CD4-positive, alpha-beta T cell treated with Interleukin-4 for 4 hours (primary cell): Measurements from ENCODE around the gene VMA21.

ENCODE experiments used
- DNase-seq: peaks from one replicate; pipeline ENCODE4 v3.0.0-alpha.2; 2020

VMA21 gene, protein sequence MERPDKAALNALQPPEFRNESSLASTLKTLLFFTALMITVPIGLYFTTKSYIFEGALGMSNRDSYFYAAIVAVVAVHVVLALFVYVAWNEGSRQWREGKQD

DNA sequence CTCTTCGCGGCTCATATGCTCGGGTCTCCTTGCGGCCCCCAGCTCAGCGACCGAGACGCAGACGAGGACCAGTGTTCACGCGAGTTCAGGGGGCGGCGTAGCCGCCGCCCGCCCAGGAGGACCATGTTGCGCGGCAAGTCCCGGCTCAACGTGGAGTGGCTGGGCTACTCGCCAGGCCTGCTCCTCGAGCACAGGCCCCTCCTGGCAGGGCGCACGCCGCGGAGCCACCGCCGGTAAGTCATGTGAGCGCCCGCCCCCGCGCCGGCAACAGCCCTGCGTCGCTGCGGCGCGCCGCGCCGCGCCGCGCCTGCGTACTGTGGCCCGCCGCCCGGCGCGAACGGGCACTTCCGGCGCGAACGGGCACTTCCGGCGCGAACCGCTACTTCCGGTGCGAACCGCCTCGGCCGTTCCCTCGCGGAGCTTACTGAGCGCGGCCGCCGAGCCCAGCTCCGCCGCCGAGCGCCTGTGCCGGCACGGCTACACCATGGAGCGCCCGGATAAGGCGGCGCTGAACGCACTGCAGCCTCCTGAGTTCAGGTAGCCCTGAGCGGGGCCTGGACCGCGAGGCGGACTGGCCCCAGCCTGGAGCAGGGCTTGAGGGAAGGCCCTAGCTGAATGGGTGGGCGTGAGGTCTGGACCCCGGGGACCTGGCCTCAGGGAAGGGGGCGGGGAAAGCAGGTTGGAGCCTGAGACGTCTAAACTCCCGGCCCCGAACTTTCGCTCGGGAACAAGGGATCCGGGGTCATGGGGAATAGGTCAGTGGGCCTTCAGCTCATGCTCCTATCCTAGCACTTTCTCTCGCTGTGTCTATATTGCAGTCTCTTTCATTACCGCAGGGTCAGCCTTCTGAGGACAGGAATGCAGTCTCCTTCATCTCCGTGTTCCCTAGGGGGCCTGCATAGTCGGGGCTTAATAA lies at the start of gene VMA21:
VMA21 (plus strand) TSS at position 382 of the 916 bp plus-strand sequence; CDS start at position 485, 103 bp downstream.
- DNase-seq: peak; percentile 79

DNA sequence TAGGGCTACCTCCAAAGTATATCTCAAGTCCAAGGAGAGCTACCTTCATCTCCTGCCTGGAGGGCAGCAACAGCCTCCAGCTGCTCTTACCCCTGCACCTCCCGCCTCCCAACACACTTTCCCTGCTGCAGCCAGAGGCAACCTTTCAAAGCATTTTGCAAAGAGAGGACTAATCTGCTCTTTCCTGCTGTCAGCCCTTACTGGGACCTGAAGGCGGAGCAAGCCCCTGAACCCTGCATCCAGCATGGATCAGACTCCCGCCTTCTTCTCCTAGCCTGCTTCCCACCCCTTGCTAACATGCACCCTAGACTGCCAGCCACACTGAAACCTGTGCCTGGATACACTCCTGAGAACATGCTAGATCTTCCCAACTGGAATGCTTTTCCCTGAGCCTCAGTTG lies 37.7 kb upstream of the VMA21 start:
- no peak for DNase-seq

DNA sequence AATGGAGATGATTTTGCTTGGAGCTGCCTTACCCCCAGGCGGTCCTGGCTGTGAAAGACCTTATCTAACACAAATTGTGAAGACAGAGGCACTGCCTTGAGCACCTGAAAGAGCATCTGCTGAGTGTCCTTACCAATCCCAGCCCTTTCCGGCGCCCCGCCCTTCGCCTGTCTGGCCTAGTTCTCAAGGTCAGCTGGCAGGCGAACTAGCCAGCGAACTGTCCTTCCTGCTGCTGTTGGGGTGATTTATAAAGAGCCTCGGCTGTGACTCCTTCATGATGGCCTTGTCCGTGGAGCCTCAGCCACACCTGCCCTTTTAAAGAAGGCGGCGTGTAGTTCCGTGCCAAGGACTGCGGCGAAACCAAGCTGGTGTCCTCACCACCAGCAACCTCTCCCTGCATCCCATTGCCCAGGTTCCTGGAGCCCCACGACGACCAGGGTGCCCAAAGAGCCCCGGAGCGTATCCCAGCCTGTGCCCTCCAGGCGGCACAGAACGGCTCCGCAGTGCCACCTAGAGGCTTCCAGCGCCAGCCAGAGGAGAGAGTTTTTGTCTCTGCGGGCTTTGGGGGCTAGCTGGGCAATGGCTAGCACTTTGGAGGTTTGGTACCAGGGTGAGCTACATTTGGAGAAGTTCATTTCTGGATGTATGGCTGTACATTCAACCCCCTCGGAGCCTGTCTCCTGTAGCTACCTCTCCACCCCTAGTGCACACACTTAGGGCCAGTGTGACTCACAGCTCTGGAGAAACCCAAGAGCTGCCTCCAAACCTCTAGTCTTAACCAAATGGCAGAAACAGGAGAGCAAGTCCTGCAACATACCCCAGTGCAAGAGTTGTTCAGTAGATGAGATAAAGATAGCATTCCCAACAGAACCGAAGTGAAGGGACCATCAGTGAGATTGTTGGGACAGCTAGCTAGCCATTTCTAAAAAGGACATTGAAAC lies 36.8 kb upstream of the VMA21 start:
- peak; percentile 27 for DNase-seq

DNA sequence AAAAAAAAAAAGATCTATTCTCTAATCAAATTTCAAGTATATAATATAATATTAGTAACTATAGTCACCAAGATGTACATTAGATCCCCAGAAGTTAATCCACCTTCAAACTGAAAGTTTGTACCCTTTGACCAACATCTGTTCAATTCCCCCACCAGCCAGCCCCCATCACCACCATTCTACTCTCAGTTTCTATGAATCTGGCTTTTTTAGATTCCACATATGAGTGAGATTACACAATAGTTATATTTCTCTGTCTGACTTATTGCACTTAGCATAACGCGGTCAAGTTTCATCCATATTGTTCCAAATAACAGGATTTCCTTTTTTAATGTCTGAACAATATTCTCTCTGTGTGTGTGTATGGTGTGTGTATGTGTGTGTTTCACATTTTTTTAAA lies 33.7 kb upstream of the VMA21 start:
- DNase-seq: no peak

DNA sequence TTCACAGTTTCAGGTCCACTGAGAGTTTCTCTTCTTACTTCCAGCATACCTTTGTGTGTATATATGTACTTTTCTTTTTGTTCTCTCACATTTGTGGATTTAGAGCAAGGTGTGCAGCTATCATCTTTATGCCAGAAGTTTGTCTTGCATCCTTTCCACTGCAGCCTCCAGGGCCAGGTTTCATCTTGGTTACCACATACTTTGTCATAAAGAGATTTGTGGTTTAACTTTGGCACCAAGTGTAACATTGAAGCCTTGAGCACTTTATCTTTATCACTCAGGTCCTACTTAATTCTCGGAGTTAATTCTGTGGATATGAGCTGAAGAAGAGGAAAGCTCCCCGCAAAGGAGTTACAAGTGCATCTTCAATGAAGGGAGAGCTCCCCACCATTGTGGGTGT lies 31.4 kb upstream of the VMA21 start:
- DNase-seq: no peak

DNA sequence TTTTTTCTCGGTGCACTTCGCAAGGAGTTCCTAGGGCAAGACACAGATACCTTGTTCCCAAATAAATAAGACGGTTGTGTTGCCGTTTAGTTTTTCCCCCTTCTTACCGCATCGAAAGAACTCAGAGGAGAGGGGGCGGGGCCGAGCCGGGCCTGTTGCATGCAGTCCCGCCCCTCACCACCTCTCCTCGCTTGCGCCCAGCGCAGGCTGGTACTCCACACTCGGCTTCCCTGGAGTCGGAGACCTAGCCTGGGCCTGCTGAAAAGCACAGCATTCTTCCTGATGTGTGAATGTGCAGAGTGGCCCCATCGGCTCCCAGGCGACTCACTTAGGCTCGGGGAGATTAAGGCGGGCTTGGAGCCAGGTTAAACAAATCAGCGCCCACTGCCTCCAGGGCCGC lies 26.1 kb upstream of the VMA21 start:
- no peak for DNase-seq

DNA sequence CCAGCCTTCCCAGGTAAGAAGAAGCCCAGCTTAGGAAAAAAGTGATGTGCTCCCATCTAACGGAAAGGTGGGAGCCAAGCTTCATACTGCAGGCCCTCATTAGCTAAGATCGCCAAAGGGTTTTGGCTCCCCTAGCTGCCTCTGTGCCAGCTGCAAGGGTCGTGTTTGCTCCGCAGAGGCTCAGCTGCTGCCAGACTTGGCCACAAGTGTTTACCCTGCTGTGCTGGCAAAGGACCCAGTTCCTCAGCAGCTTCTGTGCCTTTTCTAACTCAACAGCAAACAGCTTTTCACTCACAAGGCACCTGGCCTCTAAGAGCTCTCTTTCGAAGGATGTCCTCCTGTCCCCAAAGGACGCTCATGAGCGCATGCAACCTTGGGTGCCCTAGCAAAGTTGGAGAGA lies 12.2 kb upstream of the VMA21 start:
- no peak for DNase-seq

DNA sequence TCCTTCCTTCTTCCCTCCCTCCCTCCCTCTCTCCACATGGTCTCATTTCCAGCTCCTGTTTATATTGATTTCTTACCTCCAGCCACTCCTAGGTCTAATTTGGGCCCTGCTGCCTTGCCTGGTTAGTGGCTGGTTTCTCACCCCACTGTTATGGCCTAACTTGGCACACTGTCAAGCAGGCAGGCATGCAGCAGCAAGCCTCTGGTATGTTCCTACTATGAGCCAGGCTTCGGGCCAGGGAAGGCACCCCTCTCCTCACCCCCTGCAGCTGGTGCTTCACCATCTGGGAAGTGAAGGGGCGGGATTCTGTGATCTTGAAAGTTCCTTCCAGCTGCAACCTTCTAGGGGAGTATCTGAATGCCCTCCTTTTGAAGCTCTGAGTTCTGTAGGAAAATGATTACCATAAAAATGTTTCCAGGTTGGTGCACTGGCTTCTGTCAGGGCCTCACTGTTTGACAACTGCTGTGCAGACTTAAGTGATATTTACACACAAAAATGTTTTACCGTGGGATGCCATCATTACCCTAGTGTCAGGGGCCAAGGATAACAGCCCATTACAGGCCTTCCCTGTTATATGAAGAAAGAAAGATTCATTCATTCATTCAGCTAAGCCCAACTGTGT lies 10.1 kb upstream of the VMA21 start:
- DNase-seq: no peak

DNA sequence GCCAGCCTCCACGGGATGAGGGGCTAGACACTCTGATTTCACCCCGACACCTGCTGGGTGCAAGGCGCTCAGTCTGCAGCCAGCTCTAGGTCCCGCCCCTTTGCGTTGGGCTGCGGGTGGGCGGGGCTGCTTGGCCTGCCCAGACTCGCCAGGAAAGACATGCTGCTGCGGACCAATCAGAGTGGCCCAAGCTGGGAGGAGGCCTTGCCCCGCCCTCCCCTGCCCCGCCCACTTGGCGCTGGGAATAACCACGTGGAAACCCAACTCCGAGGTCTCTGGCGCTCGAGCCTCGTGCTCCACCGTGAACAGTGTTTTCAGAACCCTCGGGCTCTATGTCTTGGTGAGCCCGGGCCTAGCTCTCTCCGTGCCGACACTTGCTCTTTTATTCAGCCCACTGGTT lies 5.3 kb upstream of the VMA21 start:
- DNase-seq: no peak

DNA sequence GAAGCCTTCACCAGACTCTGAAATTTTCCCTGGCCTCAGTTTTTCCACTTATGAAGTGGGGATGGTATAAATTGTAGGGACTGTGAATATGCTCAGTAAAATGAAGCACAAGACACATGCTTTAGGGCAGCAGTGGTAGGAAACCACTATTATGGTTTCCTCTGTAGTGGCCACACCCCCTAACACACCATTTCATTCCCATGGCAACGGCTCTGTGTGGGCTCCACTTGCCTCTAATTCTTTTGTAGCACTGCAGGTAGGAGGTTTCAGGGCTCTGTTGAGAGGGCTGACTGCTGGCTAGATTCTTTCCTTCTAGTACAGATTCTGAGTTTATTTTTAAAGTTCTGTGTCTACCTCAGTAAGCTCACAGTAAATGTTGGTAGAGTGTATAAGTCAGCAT lies 3.5 kb upstream of the VMA21 start:
- DNase-seq: peak; percentile 86

DNA sequence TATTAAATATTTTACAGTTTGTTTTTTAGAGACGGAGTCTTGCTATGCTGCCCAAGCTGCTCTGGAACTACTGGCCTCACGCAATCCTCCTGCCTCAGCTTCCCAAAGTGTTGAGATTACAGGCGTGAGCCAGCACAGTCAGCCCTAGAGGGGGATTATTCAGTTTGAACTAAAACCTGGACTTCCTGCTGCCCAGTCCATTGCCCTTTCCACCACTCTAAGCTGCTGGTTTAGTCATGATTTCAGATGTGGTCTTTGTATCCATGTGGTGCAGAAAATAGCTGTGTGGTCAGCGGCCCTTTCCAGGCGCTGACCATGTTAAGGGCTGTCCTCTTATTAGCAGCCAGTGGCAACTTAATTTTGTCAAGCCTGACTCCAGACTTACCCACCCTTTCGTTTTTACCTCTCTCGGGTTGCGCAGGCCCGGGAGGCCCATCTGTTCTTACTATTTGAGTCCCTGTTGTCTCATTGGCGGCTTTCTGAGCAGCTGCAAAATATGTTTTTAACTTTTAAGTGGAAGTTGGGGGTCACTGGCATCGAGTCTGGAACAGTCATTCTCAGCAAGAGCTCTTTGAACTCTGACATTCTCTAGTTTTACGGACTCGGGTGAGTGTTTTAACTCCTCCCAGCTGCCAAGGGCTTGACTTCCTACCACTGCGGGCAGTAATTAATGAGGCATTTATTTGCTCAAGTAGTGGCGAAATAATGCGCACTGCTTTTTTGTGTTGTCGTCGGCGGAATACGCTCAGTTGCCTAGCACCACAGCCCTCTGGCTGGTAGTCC lies 773 bp upstream of the VMA21 start:
- DNase-seq: peak; percentile 64

DNA sequence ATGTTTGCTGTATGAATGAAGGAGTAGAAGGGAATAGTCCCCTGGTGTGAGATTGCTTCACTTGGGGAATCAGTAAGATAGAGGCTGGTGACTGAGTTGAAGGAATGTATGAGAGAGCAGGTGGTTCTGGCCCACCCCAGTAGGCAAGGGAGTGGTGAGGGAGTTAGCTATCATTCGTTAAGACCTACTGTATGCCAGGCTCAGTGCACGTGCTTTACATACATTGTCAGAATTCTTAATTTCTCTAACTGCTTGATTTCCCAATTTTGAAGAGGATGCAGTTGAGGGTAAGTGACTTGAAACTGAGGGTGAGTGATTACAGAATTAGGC lies 700 bp downstream of the VMA21 start:
- DNase-seq: no peak

DNA sequence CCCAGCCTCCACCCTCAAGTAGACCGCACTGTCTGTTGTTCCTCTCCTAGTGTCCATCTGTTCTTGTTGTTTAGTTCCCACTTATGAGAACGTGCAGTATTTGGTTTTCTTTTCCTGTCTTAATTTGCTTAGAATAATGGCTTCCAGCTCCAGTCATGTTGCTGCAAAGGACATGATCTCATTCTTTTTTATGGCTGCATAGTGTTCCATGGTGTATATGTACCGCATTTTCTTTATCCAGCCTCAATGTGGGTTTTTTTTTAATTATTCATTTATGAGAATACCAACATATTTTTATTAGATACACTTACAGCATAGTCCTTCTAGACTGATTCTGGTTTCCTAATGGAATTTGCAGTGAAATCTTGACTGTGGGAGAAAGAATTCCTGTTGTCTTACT lies 1.3 kb downstream of the VMA21 start:
- no peak for DNase-seq

DNA sequence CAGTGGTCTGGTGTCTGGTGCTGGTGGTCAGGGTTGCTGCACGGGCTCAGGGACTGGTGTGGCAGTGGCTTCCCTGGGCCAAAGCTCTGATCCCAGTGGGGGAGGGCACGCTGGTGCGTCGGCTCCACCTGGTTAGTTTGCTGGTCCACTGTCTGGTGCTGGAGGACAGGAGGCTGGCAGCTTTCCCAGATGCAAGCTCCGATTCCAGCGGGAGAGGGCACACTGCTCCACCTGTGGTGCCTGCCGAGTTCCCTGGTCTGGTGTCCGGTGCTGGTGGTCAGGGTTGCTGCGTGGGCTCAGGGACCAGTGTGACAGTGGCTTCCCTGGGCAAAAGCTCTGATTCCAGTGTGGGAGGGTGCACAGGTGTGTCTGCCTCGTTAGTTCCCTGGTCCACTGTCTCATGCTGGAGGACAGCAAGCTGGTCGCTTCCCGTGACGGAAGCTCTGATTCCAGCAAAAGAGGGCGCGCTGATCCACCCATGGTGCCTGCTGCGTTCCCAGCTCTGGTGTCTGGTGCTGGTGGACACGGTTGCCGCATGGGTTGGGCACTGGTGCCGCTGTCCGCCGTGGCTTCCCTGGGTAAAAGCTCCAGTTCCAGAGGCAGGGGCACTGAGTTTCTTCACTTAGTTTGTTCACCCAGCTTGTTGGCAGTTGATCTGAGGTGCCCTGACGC lies 5.8 kb downstream of the VMA21 start:
- DNase-seq: no peak

DNA sequence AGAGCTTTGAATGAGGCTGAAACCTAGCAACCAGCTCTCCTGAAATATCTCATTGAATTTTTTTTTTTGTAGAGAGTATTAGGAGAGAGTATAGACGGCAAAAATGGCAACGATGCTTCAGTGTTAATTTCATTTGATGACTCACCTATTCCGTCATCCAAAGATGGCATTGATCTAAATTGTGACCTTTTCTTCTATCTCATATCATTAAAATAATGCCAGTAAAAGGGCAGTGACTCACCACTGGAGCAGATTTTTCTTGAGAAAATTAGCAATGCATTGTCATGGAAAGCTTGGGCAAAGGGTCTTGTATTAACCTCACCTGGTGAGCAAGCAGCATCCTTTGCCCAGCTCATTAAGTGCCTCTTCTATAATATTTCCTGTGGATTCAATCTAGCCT lies 19.6 kb downstream of the VMA21 start:
- no peak for DNase-seq

DNA sequence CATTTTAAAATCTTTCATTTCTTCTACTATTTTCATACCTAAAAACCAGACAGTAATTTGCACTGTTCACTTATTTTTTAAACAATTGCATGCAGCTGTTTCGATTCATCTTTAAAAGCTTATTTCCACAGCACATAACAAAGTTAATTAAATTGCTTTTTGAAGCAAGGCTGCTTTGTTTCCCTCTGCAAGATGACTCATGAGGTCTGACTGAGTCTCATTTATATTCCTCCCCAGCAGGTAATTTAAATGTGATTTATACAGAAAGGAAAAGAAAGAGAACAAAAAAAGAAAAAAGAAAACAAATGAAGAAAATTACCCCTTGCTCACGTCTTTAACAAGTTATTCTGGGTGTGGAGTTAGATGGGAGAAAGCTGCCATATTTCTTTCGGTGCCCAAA lies 22.8 kb downstream of the VMA21 start:
- DNase-seq: no peak

DNA sequence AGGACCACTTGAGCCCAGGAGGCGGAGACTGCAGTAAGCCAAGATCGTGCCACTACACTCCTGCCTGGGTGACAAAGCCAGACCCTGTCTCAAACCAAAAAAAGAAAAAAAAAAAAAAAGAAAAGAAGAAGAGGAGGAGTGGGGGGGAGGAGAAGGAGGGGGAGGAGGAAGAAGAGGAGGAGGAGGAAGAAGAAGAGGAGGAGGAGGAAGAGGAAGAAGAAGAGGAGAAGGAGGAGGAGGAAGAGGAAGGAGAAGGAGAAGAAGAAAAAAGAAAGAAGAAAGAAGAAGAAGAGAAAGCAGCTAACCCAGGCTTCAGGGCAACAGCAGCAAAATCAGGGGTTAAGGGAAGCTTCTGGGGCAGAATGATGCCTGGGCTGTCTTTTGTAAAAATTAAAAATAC lies 27.5 kb downstream of the VMA21 start:
- no peak for DNase-seq

DNA sequence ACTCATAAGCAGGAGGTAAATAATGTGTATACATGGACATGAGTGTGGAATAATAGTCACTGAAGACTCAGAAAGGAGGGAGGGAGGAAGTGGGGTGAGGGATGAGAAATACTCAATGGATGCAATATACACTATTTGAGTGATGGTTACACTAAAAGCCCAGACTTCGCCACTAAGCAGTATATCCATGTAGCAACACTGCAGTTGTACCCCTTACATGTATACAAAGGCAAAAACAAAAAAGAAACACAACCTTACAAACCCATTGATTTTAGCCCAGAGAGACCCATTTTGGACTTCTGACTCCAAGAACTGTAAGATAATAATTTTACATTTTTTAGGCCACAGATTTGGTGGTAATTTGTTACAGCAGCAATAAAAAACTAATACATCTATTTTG lies 51.5 kb downstream of the VMA21 start:
- no peak for DNase-seq

DNA sequence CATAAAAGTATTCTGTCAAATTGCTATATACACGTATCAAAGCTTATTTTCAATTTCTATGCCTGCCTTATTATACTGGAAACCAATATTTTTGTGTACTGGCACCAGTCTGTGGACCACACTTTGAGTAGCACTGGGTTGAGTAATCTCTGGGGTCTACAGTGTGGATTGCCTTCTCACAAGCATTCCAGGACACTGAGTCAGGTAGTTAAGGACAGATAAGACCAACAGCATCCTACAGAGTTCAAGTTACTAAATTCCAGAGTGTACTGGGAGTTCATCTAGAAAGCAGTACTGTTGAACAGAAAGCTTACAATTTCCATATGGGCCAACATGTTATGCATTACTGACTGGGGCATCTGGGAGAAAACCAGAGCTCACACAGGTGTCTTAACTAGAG lies 61.8 kb downstream of the VMA21 start:
- no peak for DNase-seq
